Stimulated activated CD4-positive, alpha-beta T cell treated with anti-CD3 and anti-CD28 coated beads, TNF-alpha, amount 100 ng/mL, for 24 hours (primary cell): ENCODE measurements around the gene COX5B.
"Not testable (repeated sequence)": the region's sequence is repeated elsewhere in the genome, so short reads cannot be mapped to it uniquely, and the experiment has no call there.

ENCODE experiments used
- DNase-seq, 3 experiments: peaks; one replicate each; pipeline ENCODE4 v3.0.0-alpha.2; 2020; ENCODE audit warnings: low read depth in 3 of 3

Gene COX5B

GRCh38 chr2:97673182-97673914, 27.5 kb downstream of the COX5B start:
- peak in 1 of 3 experiments; percentile 26 for DNase-seq

- DNase-seq, result peak in 1 of 3 experiments; percentile 42
Observed at GRCh38 chr2:97673915-97674283, 28.0 kb downstream of the COX5B start.

GRCh38 chr2:97675430-97676113, 29.7 kb downstream of the COX5B start:
- no peak for DNase-seq

GRCh38 chr2:97676620-97677019, 30.8 kb downstream of the COX5B start:
- DNase-seq, result no peak

GRCh38 chr2:97677480-97677879, 31.6 kb downstream of the COX5B start:
- no peak for DNase-seq

- DNase-seq, result no peak
Observed at GRCh38 chr2:97678298-97678697, 32.4 kb downstream of the COX5B start.

GRCh38 chr2:97687235-97687634, 41.4 kb downstream of the COX5B start:
- not testable (repeated sequence) for DNase-seq

- no peak for DNase-seq
Observed at GRCh38 chr2:97688062-97688827, 42.4 kb downstream of the COX5B start.

GRCh38 chr2:97691166-97691565, 45.3 kb downstream of the COX5B start:
- no peak for DNase-seq

- no peak for DNase-seq
Observed at GRCh38 chr2:97693476-97693875, 47.6 kb downstream of the COX5B start.

GRCh38 chr2:97695744-97696143, 49.9 kb downstream of the COX5B start:
- no peak for DNase-seq

- peak; percentile 88 to 92 (median 89) for DNase-seq
Observed at GRCh38 chr2:97697252-97698235, 51.7 kb downstream of the COX5B start.
